Large intestine (tissue), 3 donors: Measurements from ENCODE around the gene OR9I1. TPM values are rescaled to one million over a fixed set of nuclear protein-coding genes. Genes with fewer than 3 reads are reported as not detected.

Source experiments
- DNase-seq, 2 donors: peaks; one replicate each; pipeline versions ENCODE4 v3.0.0 to v3.0.0-alpha.2; 2013
- H3K27ac ChIP-seq: one replicate; pipeline ENCODE4 v1.5.1; 2013; ENCODE audit warnings: low read length
- H3K27me3 ChIP-seq: 2 replicates; pipeline ENCODE4 v1.6.1; 2013; ENCODE audit warnings: low read length; ENCODE audit not compliant: control insufficient read depth, insufficient read depth
- H3K36me3 ChIP-seq: 2 replicates; pipeline ENCODE4 v1.6.1; 2013; ENCODE audit warnings: low read length; ENCODE audit not compliant: control insufficient read depth, insufficient read depth
- H3K4me1 ChIP-seq: one replicate; pipeline ENCODE4 v1.6.1; 2013; ENCODE audit warnings: low read length; ENCODE audit not compliant: control insufficient read depth, insufficient read depth
- H3K4me3 ChIP-seq: one replicate; pipeline ENCODE4 v1.5.1; 2013; ENCODE audit warnings: low read length
- H3K9me3 ChIP-seq: one replicate; pipeline ENCODE4 v1.6.1; 2013; ENCODE audit warnings: mild to moderate bottlenecking, low read depth, low read length, moderate library complexity; ENCODE audit not compliant: control insufficient read depth
- WGBS: methylation state at CpG from one replicate; pipeline ENCODE4 v1.1.5; 2013; ENCODE audit warnings: low lambda C conversion rate; ENCODE audit not compliant: insufficient coverage; 5-methylcytosine and 5-hydroxymethylcytosine counted together
- polyA plus RNA-seq: library from polyadenylated mRNA; unstranded; fragments of 120-200 nt; gene quantifications from one replicate; pipeline ENCODE4 v1.2.1, GENCODE V29; 2013

Gene OR9I1
- polyA plus RNA-seq, 1 donor = not detected

GRCh38 chr11:58121096-58121495, 4.2 kb downstream of the OR9I1 start:
- Histone ChIP-seq H3K9me3 (no peaks in the 10 kb centered on the region), H3K27me3 (no peaks in the 10 kb centered on the region), H3K4me1 (no peaks in the 10 kb centered on the region), H3K36me3 (no peaks in the 10 kb centered on the region), H3K4me3 (no peak overlapping the region), H3K27ac (no peak overlapping the region)
- DNase-seq = no peak
- no CpG with 5 or more reads among the region's 1 CpG for WGBS

GRCh38 chr11:58097437-58097836, 27.9 kb downstream of the OR9I1 start:
- H3K4me1 ChIP-seq = no peaks in the 10 kb centered on the region
- WGBS = 100% methylated on average over 1 of the region's 2 CpGs
- H3K36me3 ChIP-seq = no peaks in the 10 kb centered on the region
- no peaks in the 10 kb centered on the region for H3K27me3 ChIP-seq
- no peak overlapping the region for H3K27ac ChIP-seq
- H3K4me3 ChIP-seq = no peak overlapping the region
- DNase-seq = no peak
- H3K9me3 ChIP-seq = peaks cover 4% of the 10 kb centered on the region

GRCh38 chr11:58086528-58086927, 38.8 kb downstream of the OR9I1 start:
- Histone ChIP-seq H3K9me3 (no peaks in the 10 kb centered on the region), H3K27ac (no peak overlapping the region), H3K4me3 (no peak overlapping the region), H3K4me1 (no peaks in the 10 kb centered on the region), H3K36me3 (no peaks in the 10 kb centered on the region), H3K27me3 (no peaks in the 10 kb centered on the region)
- no peak for DNase-seq
- 52% methylated on average over 2 of the region's 2 CpGs for WGBS

- no peaks in the 10 kb centered on the region for H3K36me3 ChIP-seq
- no CpG with 5 or more reads among the region's 2 CpGs for WGBS
- H3K27me3 ChIP-seq = no peaks in the 10 kb centered on the region
- DNase-seq = no peak
- no peak overlapping the region for H3K27ac ChIP-seq
- no peaks in the 10 kb centered on the region for H3K9me3 ChIP-seq
- no peak overlapping the region for H3K4me3 ChIP-seq
- H3K4me1 ChIP-seq = no peaks in the 10 kb centered on the region
These were observed 49.5 kb downstream of the OR9I1 start for GRCh38 chr11:58075781-58076180.

DNA sequence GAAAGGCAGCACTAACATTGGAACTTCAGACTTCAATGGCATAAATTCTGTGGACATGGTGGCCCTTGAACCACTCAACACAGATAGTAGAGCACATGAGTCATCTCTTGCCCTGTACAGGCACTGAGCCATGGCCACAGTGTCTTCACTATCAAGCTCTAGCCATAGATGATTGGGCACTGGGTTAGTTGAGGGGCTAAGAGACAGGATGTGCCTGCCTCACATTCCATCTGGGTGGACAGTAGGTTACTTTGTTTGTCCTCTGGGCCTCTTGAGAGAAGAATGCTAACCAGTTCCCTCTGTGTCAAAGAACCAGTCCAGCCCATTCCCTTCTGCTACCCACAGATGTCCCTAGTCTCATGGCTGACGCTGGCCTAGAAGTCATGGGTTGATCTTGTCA, 54.7 kb downstream of the OR9I1 start:
- Histone ChIP-seq H3K4me3 (no peak overlapping the region), H3K27me3 (no peaks in the 10 kb centered on the region), H3K36me3 (no peaks in the 10 kb centered on the region), H3K27ac (no peak overlapping the region), H3K4me1 (no peaks in the 10 kb centered on the region), H3K9me3 (no peaks in the 10 kb centered on the region)
- whole genome bisulfite sequencing = no CpG with 5 or more reads among the region's 1 CpG
- no peak for DNase-seq

- Histone ChIP-seq H3K9me3 (no peaks in the 10 kb centered on the region), H3K4me3 (no peak overlapping the region), H3K27ac (no peak overlapping the region), H3K4me1 (no peaks in the 10 kb centered on the region), H3K27me3 (no peaks in the 10 kb centered on the region), H3K36me3 (no peaks in the 10 kb centered on the region)
- no CpG with 5 or more reads among the region's 6 CpGs for WGBS
- DNase-seq = no peak
These were observed 56.7 kb downstream of the OR9I1 start for GRCh38 chr11:58068655-58069054.

GRCh38 chr11:58067685-58068084, 57.6 kb downstream of the OR9I1 start:
- H3K4me1 ChIP-seq = no peaks in the 10 kb centered on the region
- H3K27me3 ChIP-seq = no peaks in the 10 kb centered on the region
- H3K4me3 ChIP-seq = no peak overlapping the region
- WGBS = no CpG with 5 or more reads among the region's 5 CpGs
- DNase-seq = no peak
- no peak overlapping the region for H3K27ac ChIP-seq
- H3K36me3 ChIP-seq = no peaks in the 10 kb centered on the region
- no peaks in the 10 kb centered on the region for H3K9me3 ChIP-seq

Other genes starting within 250 kb of the OR9I1 start
- not detected for gene OR9Q1, start 101.6 kb downstream of the OR9I1 start, polyA plus RNA-seq
- not detected for gene OR6Q1, start 94.6 kb downstream of the OR9I1 start, polyA plus RNA-seq
- not detected for gene OR9Q2, start 63.5 kb upstream of the OR9I1 start, polyA plus RNA-seq
- gene OR1S2, start 78.6 kb upstream of the OR9I1 start, polyA plus RNA-seq = not detected
- gene OR1S1, start 87.2 kb upstream of the OR9I1 start, polyA plus RNA-seq = not detected
- gene OR10Q1, start 103.4 kb upstream of the OR9I1 start, polyA plus RNA-seq = not detected
- gene OR10W1, start 142.7 kb upstream of the OR9I1 start, polyA plus RNA-seq = not detected
- not detected for gene OR5B17, start 233.5 kb upstream of the OR9I1 start, polyA plus RNA-seq